HEK293 (cell line): Measurements from ENCODE around the gene TRIM69.
A peak's percentile ranks its signal among the peaks of the same experiment; 100 is the strongest.

Source experiments
- CTCF ChIA-PET: fragments of 350-600 bp; formaldehyde crosslinking; extraction: SDS; loops from one replicate; lab custom pipeline; 2021; ENCODE audit warnings: antibody characterized with exemption; lab: Yijun Ruan, JAX
- POLR2A ChIA-PET: fragments of 300-600 bp; formaldehyde crosslinking; extraction: SDS; loops from one replicate; lab custom pipeline; 2020; ENCODE audit warnings: antibody characterized with exemption, inconsistent platforms; lab: Yijun Ruan, JAX
- H3K27ac ChIP-seq: fragments of 200-500 bp; sonication (Bioruptor generic); 2 replicates; pipeline ENCODE4 v1.5.1; 2014; ENCODE audit warnings: low read depth, low read length, control low read depth, inconsistent platforms; ENCODE audit errors: extremely low read depth
- H3K36me3 ChIP-seq, 2 experiments: fragments of 200-500 bp in 1 of 2; sonication (Bioruptor generic) in 1 of 2; 1 replicate in 1 of 2; 2 replicates in 1 of 2; pipeline ENCODE4 v1.5.1; 2014 to 2017; ENCODE audit warnings: inconsistent platforms in 2 of 2, low read length in 2 of 2; ENCODE audit not compliant: control insufficient read depth in 2 of 2, insufficient read depth in 1 of 2
- H3K4me1 ChIP-seq: fragments of 200-500 bp; sonication (Bioruptor generic); 2 replicates; pipeline ENCODE4 v1.5.1; 2014; ENCODE audit warnings: mild to moderate bottlenecking, low read length, inconsistent platforms; ENCODE audit not compliant: control insufficient read depth, insufficient read depth
- H3K4me3 ChIP-seq: 2 replicates; pipeline ENCODE4 v1.5.1; 2011; ENCODE audit warnings: low read depth, mild to moderate bottlenecking, control low read depth, low read length, moderate library complexity
- H3K9me3 ChIP-seq: fragments of 200-500 bp; sonication (Bioruptor generic); 2 replicates; pipeline ENCODE4 v1.5.1; 2014; ENCODE audit warnings: low read depth, low read length, inconsistent platforms; ENCODE audit not compliant: control insufficient read depth, insufficient read depth
- MEIS1 ChIP-seq: sonication (generic); formaldehyde crosslinking; IDR thresholded peaks from 2 replicates; pipeline ENCODE4 v1.8.1; 2022; ENCODE audit warnings: missing genetic modification reagents, mild to moderate bottlenecking, borderline replicate concordance
- SETDB1 ChIP-seq: IDR thresholded peaks from one replicate; pipeline ENCODE4 v1.6.1; 2017; ENCODE audit warnings: mild to moderate bottlenecking, low read length, moderate library complexity, mixed read lengths; ENCODE audit not compliant: insufficient read length
- SP2 ChIP-seq: fragments of 450-650 bp; formaldehyde crosslinking; IDR thresholded peaks from 2 replicates; pipeline ENCODE4 v1.5.1; 2016; ENCODE audit warnings: missing biosample characterization, missing genetic modification characterization
- SP7 ChIP-seq: fragments of 450-650 bp; formaldehyde crosslinking; IDR thresholded peaks from 2 replicates; pipeline ENCODE4 v1.5.1; 2016; ENCODE audit warnings: missing biosample characterization, missing genetic modification characterization
- YY2 ChIP-seq: fragments of 450-650 bp; formaldehyde crosslinking; IDR thresholded peaks from 2 replicates; pipeline ENCODE4 v1.5.1; 2016; ENCODE audit warnings: missing biosample characterization, missing genetic modification characterization
- ZBTB17 ChIP-seq: fragments of 450-650 bp; formaldehyde crosslinking; IDR thresholded peaks from 2 replicates; pipeline ENCODE4 v1.5.1; 2016; ENCODE audit warnings: missing biosample characterization, missing genetic modification characterization
- ZBTB20 ChIP-seq: fragments of 450-650 bp; formaldehyde crosslinking; IDR thresholded peaks from 2 replicates; pipeline ENCODE4 v1.5.1; 2016; ENCODE audit warnings: missing biosample characterization, missing genetic modification characterization
- ZBTB48 ChIP-seq: fragments of 450-650 bp; formaldehyde crosslinking; IDR thresholded peaks from 2 replicates; pipeline ENCODE4 v1.5.1; 2016; ENCODE audit warnings: missing biosample characterization, missing genetic modification characterization
- ZNF140 ChIP-seq: fragments of 450-650 bp; formaldehyde crosslinking; IDR thresholded peaks from 2 replicates; pipeline ENCODE4 v1.5.1; 2016; ENCODE audit warnings: missing biosample characterization, missing genetic modification characterization
- ZNF169 ChIP-seq: fragments of 450-650 bp; formaldehyde crosslinking; IDR thresholded peaks from 2 replicates; pipeline ENCODE4 v1.5.1; 2016; ENCODE audit warnings: missing biosample characterization, missing genetic modification characterization
- ZNF211 ChIP-seq: fragments of 450-650 bp; formaldehyde crosslinking; IDR thresholded peaks from 2 replicates; pipeline ENCODE4 v1.5.1; 2016; ENCODE audit warnings: low read depth, missing biosample characterization, missing genetic modification characterization
- ZNF214 ChIP-seq: fragments of 450-650 bp; formaldehyde crosslinking; IDR thresholded peaks from 2 replicates; pipeline ENCODE4 v1.5.1; 2017; ENCODE audit warnings: missing biosample characterization, mild to moderate bottlenecking, missing genetic modification characterization, borderline replicate concordance
- ZNF24 ChIP-seq: fragments of 450-650 bp; formaldehyde crosslinking; IDR thresholded peaks from 2 replicates; pipeline ENCODE4 v1.5.1; 2016; ENCODE audit warnings: missing biosample characterization, missing genetic modification characterization
- ZNF341 ChIP-seq: fragments of 450-650 bp; formaldehyde crosslinking; IDR thresholded peaks from 2 replicates; pipeline ENCODE4; 2016; ENCODE audit warnings: low read depth, missing biosample characterization, missing genetic modification characterization
- ZNF366 ChIP-seq: fragments of 450-650 bp; formaldehyde crosslinking; conservative IDR thresholded peaks from 2 replicates; pipeline ENCODE4 v1.5.1; 2016; ENCODE audit warnings: missing biosample characterization, missing genetic modification characterization
- ZNF391 ChIP-seq: fragments of 450-650 bp; formaldehyde crosslinking; IDR thresholded peaks from 2 replicates; pipeline ENCODE4 v1.5.1; 2016; ENCODE audit warnings: low read depth, missing biosample characterization, missing genetic modification characterization, borderline replicate concordance
- ZNF514 ChIP-seq: fragments of 450-650 bp; formaldehyde crosslinking; IDR thresholded peaks from 2 replicates; pipeline ENCODE4 v1.5.1; 2016; ENCODE audit warnings: missing biosample characterization, missing genetic modification characterization
- ZNF600 ChIP-seq: fragments of 450-650 bp; formaldehyde crosslinking; IDR thresholded peaks from 2 replicates; pipeline ENCODE4 v1.5.1; 2016; ENCODE audit warnings: missing biosample characterization, missing genetic modification characterization
- ZNF624 ChIP-seq: fragments of 450-650 bp; formaldehyde crosslinking; IDR thresholded peaks from 2 replicates; pipeline ENCODE4 v1.5.1; 2017; ENCODE audit warnings: missing biosample characterization, missing genetic modification characterization
- ZNF660 ChIP-seq: fragments of 450-650 bp; IDR thresholded peaks from 2 replicates; pipeline ENCODE4 v1.5.1; 2018; ENCODE audit warnings: missing biosample characterization, mild to moderate bottlenecking, missing genetic modification characterization
- ZNF707 ChIP-seq: fragments of 450-650 bp; formaldehyde crosslinking; IDR thresholded peaks from 2 replicates; pipeline ENCODE4 v1.5.1; 2016; ENCODE audit warnings: missing biosample characterization, missing genetic modification characterization
- ZNF777 ChIP-seq: fragments of 450-650 bp; formaldehyde crosslinking; IDR thresholded peaks from 2 replicates; pipeline ENCODE4 v1.5.1; 2017; ENCODE audit warnings: missing biosample characterization, missing genetic modification characterization, borderline replicate concordance
- ZNF830 ChIP-seq: fragments of 450-650 bp; IDR thresholded peaks from 2 replicates; pipeline ENCODE4 v1.5.0; 2018; ENCODE audit warnings: missing biosample characterization, missing genetic modification characterization, low read depth, mild to moderate bottlenecking, moderate library complexity
- ZNF843 ChIP-seq: fragments of 450-650 bp; formaldehyde crosslinking; IDR thresholded peaks from 2 replicates; pipeline ENCODE4 v1.5.1; 2016; ENCODE audit warnings: missing biosample characterization, missing genetic modification characterization
- TF ChIP-seq, protein P1 (sequence below): fragments of 450-650 bp; formaldehyde crosslinking; IDR thresholded peaks from 2 replicates; pipeline ENCODE4 v1.5.0; 2017; ENCODE audit warnings: missing biosample characterization, missing genetic modification characterization, borderline replicate concordance
- TF ChIP-seq, protein P2 (sequence below): fragments of 450-650 bp; formaldehyde crosslinking; IDR thresholded peaks from 2 replicates; pipeline ENCODE4 v1.5.1; 2016; ENCODE audit warnings: missing biosample characterization, missing genetic modification characterization
- TF ChIP-seq, protein P3 (sequence below): fragments of 450-650 bp; formaldehyde crosslinking; IDR thresholded peaks from 2 replicates; pipeline ENCODE4 v1.5.1; 2016; ENCODE audit warnings: missing biosample characterization, missing genetic modification characterization
- TF ChIP-seq, protein P4 (sequence below): fragments of 450-650 bp; formaldehyde crosslinking; IDR thresholded peaks from 2 replicates; pipeline ENCODE4 v1.5.1; 2016; ENCODE audit warnings: missing biosample characterization, missing genetic modification characterization
- TF ChIP-seq, protein P5 (sequence below): fragments of 450-650 bp; formaldehyde crosslinking; optimal IDR thresholded peaks from 2 replicates; pipeline ENCODE3; 2016; ENCODE audit warnings: missing biosample characterization, mild to moderate bottlenecking, missing genetic modification characterization

The TRIM69 gene

DNA sequence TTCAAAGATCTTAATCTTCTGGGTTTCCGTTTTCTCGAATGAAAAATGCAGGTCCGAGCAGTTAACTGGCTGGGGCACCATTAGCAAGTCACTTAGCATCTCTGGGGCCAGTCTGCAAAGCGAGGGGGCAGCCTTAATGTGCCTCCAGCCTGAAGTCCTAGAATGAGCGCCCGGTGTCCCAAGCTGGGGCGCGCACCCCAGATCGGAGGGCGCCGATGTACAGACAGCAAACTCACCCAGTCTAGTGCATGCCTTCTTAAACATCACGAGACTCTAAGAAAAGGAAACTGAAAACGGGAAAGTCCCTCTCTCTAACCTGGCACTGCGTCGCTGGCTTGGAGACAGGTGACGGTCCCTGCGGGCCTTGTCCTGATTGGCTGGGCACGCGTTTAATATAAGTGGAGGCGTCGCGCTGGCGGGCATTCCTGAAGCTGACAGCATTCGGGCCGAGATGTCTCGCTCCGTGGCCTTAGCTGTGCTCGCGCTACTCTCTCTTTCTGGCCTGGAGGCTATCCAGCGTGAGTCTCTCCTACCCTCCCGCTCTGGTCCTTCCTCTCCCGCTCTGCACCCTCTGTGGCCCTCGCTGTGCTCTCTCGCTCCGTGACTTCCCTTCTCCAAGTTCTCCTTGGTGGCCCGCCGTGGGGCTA lies 25.1 kb upstream of the TRIM69 start, which contains the start of the genes B2M and PATL2 (continued):
- TF ChIP-seq, protein P1, sequence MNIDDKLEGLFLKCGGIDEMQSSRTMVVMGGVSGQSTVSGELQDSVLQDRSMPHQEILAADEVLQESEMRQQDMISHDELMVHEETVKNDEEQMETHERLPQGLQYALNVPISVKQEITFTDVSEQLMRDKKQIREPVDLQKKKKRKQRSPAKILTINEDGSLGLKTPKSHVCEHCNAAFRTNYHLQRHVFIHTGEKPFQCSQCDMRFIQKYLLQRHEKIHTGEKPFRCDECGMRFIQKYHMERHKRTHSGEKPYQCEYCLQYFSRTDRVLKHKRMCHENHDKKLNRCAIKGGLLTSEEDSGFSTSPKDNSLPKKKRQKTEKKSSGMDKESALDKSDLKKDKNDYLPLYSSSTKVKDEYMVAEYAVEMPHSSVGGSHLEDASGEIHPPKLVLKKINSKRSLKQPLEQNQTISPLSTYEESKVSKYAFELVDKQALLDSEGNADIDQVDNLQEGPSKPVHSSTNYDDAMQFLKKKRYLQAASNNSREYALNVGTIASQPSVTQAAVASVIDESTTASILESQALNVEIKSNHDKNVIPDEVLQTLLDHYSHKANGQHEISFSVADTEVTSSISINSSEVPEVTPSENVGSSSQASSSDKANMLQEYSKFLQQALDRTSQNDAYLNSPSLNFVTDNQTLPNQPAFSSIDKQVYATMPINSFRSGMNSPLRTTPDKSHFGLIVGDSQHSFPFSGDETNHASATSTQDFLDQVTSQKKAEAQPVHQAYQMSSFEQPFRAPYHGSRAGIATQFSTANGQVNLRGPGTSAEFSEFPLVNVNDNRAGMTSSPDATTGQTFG (tag by site-specific recombination), result no peak
- TF ChIP-seq SP2 (peak; percentile 36), ZNF24 (tag by site-specific recombination) (peak; percentile 24; the same call in 1 of the 2 replicates), ZNF214 (no peak), ZNF391 (tag by site-specific recombination) (0 out of 2 replicates have a peak, but pooled peaks have one; percentile 44), ZNF366 (tag by site-specific recombination) (peak; percentile 85), ZNF843 (tag by site-specific recombination) (0 out of 2 replicates have a peak, but pooled peaks have one; percentile 20), ZBTB20 (tag by site-specific recombination) (peak; percentile 34; the same call in 1 of the 2 replicates), ZNF211 (no peak), SP7 (tag by site-specific recombination) (peak; percentile 68), ZBTB48 (tag by site-specific recombination) (0 out of 2 replicates have a peak, but pooled peaks have one; percentile 37), YY2 (tag by site-specific recombination) (no peak)
- TF ChIP-seq, protein P2, sequence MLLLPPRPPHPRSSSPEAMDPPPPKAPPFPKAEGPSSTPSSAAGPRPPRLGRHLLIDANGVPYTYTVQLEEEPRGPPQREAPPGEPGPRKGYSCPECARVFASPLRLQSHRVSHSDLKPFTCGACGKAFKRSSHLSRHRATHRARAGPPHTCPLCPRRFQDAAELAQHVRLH (tag by site-specific recombination), result 0 out of 2 replicates have a peak, but pooled peaks have one; percentile 36
- TF ChIP-seq, protein P3, sequence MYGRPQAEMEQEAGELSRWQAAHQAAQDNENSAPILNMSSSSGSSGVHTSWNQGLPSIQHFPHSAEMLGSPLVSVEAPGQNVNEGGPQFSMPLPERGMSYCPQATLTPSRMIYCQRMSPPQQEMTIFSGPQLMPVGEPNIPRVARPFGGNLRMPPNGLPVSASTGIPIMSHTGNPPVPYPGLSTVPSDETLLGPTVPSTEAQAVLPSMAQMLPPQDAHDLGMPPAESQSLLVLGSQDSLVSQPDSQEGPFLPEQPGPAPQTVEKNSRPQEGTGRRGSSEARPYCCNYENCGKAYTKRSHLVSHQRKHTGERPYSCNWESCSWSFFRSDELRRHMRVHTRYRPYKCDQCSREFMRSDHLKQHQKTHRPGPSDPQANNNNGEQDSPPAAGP (tag by site-specific recombination), result peak; percentile 69; the same call in 1 of the 2 replicates
- TF ChIP-seq, protein P4, sequence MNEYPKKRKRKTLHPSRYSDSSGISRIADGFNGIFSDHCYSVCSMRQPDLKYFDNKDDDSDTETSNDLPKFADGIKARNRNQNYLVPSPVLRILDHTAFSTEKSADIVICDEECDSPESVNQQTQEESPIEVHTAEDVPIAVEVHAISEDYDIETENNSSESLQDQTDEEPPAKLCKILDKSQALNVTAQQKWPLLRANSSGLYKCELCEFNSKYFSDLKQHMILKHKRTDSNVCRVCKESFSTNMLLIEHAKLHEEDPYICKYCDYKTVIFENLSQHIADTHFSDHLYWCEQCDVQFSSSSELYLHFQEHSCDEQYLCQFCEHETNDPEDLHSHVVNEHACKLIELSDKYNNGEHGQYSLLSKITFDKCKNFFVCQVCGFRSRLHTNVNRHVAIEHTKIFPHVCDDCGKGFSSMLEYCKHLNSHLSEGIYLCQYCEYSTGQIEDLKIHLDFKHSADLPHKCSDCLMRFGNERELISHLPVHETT (tag by site-specific recombination), result 0 out of 2 replicates have a peak, but pooled peaks have one; percentile 18

DNA sequence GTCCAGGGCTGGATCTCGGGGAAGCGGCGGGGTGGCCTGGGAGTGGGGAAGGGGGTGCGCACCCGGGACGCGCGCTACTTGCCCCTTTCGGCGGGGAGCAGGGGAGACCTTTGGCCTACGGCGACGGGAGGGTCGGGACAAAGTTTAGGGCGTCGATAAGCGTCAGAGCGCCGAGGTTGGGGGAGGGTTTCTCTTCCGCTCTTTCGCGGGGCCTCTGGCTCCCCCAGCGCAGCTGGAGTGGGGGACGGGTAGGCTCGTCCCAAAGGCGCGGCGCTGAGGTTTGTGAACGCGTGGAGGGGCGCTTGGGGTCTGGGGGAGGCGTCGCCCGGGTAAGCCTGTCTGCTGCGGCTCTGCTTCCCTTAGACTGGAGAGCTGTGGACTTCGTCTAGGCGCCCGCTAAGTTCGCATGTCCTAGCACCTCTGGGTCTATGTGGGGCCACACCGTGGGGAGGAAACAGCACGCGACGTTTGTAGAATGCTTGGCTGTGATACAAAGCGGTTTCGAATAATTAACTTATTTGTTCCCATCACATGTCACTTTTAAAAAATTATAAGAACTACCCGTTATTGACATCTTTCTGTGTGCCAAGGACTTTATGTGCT lies 24.5 kb upstream of the TRIM69 start:
- no peaks in the 10 kb centered on the region for H3K9me3 ChIP-seq
- POLR2A ChIA-PET, result interaction anchor here (0.5 to 3.7 kb wide), 7 partner anchors 10 to 125 kb away, joined by 3 to 37 read pairs (median 16); partner anchors contain the start of genes SPG11 and TRIM69
- peaks cover 6 to 23% of the 10 kb centered on the region in 2 experiments; a peak in 2 of 3 replicates for H3K36me3 ChIP-seq
- H3K27ac ChIP-seq, result peak overlapping the region; percentile 69
- H3K4me3 ChIP-seq, result peak overlapping the region; percentile 89
- H3K4me1 ChIP-seq, result no peaks in the 10 kb centered on the region
- CTCF ChIA-PET, result interaction anchor here (0.5 to 2.8 kb wide), 4 partner anchors 21 to 48 kb away, joined by 4 to 23 read pairs (median 10); partner anchors contain the start of genes SPG11 and TRIM69
- no peak for TF ChIP-seq ZNF660 (tag by site-specific recombination)
- no peak for TF ChIP-seq ZNF777 (tag by site-specific recombination)
- no peak for TF ChIP-seq ZNF707 (tag by site-specific recombination)
- no peak for TF ChIP-seq ZNF514 (tag by site-specific recombination)
- TF ChIP-seq SETDB1, result no peak
- TF ChIP-seq ZNF169 (tag by site-specific recombination), result no peak
- no peak for TF ChIP-seq ZNF624
- TF ChIP-seq MEIS1 (CRISPR knock-in tag), result no peak
- TF ChIP-seq YY2 (tag by site-specific recombination), result no peak
- TF ChIP-seq, protein P5, sequence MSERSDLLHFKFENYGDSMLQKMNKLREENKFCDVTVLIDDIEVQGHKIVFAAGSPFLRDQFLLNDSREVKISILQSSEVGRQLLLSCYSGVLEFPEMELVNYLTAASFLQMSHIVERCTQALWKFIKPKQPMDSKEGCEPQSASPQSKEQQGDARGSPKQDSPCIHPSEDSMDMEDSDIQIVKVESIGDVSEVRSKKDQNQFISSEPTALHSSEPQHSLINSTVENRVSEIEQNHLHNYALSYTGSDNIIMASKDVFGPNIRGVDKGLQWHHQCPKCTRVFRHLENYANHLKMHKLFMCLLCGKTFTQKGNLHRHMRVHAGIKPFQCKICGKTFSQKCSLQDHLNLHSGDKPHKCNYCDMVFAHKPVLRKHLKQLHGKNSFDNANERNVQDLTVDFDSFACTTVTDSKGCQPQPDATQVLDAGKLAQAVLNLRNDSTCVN, result peak; percentile 79
- TF ChIP-seq ZNF140 (tag by site-specific recombination), result no peak
- TF ChIP-seq, protein P2 (tag by site-specific recombination), result no peak
- TF ChIP-seq ZNF341, result 0 out of 2 replicates have a peak, but pooled peaks have one; percentile 14
- 0 out of 2 replicates have a peak, but pooled peaks have one; percentile 3 for TF ChIP-seq ZBTB17 (tag by site-specific recombination)
- TF ChIP-seq ZNF600 (tag by site-specific recombination), result no peak
- no peak for TF ChIP-seq ZNF391 (tag by site-specific recombination)
- TF ChIP-seq ZNF830 (tag by site-specific recombination), result no peak
